Pancreas (tissue), 10 donors: ENCODE results near the gene MCTP1. TPM values are rescaled to one million over a fixed set of nuclear protein-coding genes. Genes with fewer than 3 reads are reported as not detected.

Experiments
- ATAC-seq, 4 donors: fragments of 200-7000 bp; cut with Tn5 transposase; one replicate each; pipeline versions ENCODE4 v1.8.0 to v1.9.1; 2020; ENCODE audit warnings: mild to moderate bottlenecking in 4 of 4, moderate library complexity in 4 of 4
- DNase-seq, 6 donors: peaks; one replicate each; pipeline ENCODE4 v3.0.0-alpha.2; 2020
- FAIRE-seq: peaks from 2 replicates; lab custom pipeline; 2012; peaks lifted over from hg19 to GRCh38; lab: Jason Lieb, UNC
- H3K27ac ChIP-seq, 4 donors: fragments of 200-600 bp; sonication (generic); 1 replicate in 3 of 4; 2 replicates in 1 of 4; pipeline versions ENCODE4 v1.5.0 to v1.8.0; 2020
- H3K27me3 ChIP-seq, 4 donors: fragments of 200-600 bp; one replicate each; pipeline ENCODE4 v1.8.0; 2021
- H3K36me3 ChIP-seq, 3 donors: fragments of 200-600 bp; sonication (generic) in 1 of 3; one replicate each; pipeline versions ENCODE4 v1.5.0 to v1.8.0; 2020 to 2021
- H3K4me1 ChIP-seq, 3 donors: fragments of 200-600 bp; one replicate each; pipeline ENCODE4 v1.8.0; 2021
- H3K4me3 ChIP-seq, 4 donors: fragments of 200-600 bp; sonication (generic) in 2 of 4; one replicate each; pipeline versions ENCODE4 v1.5.0 to v1.8.0; 2020 to 2021
- H3K9me3 ChIP-seq, 4 donors: fragments of 200-600 bp; one replicate each; pipeline ENCODE4 v1.8.0; 2021
- CTCF ChIP-seq, 4 donors: fragments of 200-600 bp; sonication (generic) in 3 of 4; IDR thresholded peaks; one replicate each; pipeline versions ENCODE4 v1.5.0 to v1.8.0; 2021; ENCODE audit warnings: antibody characterized with exemption in 4 of 4
- WGBS, 2 donors: extraction: QIAGEN DNeasy Blood & Tissue Kit; methylation state at CpG; one replicate each; pipeline ENCODE4 v1.1.7; 2013; 5-methylcytosine and 5-hydroxymethylcytosine counted together
- intact Hi-C, 3 donors: fragments of 100-400 bp; cut with DNase I; formaldehyde crosslinking; loops; one replicate each; pipeline versions ENCODE4 v1.11.1 to v1.14.2; 2022
- polyA plus RNA-seq, 2 donors: library from polyadenylated mRNA; stranded (reverse); fragments of 200-250 nt; gene quantifications; one replicate each; pipeline ENCODE4 v1.2.3, GENCODE V29; 2013
- total RNA-seq, 6 donors: library from RNA; stranded (reverse); fragmentation: NEBNext Ultra II Directional in 4 of 6; extraction: Animal tissue kit (Norgen Biotek cat#: 25700) in 4 of 6; gene quantifications; one replicate each; pipeline versions ENCODE4 v1.2.1 to v1.2.4, GENCODE V29; 2021 to 2023
- donor health status: healthy with polysubstance abuse.
- donor health status: DM: no; HTN: no; CAD: no; lungs with moderate emphysema.
- donor health status: DM: no; HTN: no; CAD: no.
- donor health status: control.
- donor health status: control.
- donor health status: Bipolar disorder and iron deficiency.
- donor health status: DM: yes; HTN: yes; CAD: no.
- donor health status: DM: no; HTN: no; CAD: no.
- donor health status: DM: no; HTN: no; CAD: no.
- donor health status: DM: yes; HTN: yes; CAD: no.

Gene MCTP1
- total and polyA plus RNA-seq, 8 donors = 0.80 to 8.1 (median 2.2) TPM

GRCh38 chr5:95075111-95075510 lies 209.8 kb downstream of the MCTP1 start:
- Histone ChIP-seq H3K4me3 (no peak overlapping the region), H3K9me3 (no peaks in the 10 kb centered on the region), H3K4me1 (no peaks in the 10 kb centered on the region), H3K27me3 (no peaks in the 10 kb centered on the region), H3K36me3 (no peaks in the 10 kb centered on the region), H3K27ac (no peak overlapping the region)
- TF ChIP-seq CTCF (IDR thresholded peaks at IDR 0.05) = no peak
- intact Hi-C loops = no loop called here
- FAIRE-seq = peak; percentile 80
- no peak for DNase-seq
- ATAC-seq = no peak
- 70 to 89% methylated on average over 1 of the region's 1 CpG for WGBS, 2 donors

- no peak for DNase-seq
- no peak overlapping the region for H3K4me3 ChIP-seq
- TF ChIP-seq CTCF (IDR thresholded peaks at IDR 0.05) = no peak
- FAIRE-seq = no peak
- no peaks in the 10 kb centered on the region for H3K36me3 ChIP-seq
- H3K27ac ChIP-seq = no peak overlapping the region
- intact Hi-C loops = no loop called here
- no peaks in the 10 kb centered on the region for H3K4me1 ChIP-seq
- no peak for ATAC-seq
- no peaks in the 10 kb centered on the region for H3K27me3 ChIP-seq
- H3K9me3 ChIP-seq = no peaks in the 10 kb centered on the region
Measured at GRCh38 chr5:95072281-95072680, 212.6 kb downstream of the MCTP1 start.

- FAIRE-seq (no peak), DNase-seq (no peak), ATAC-seq (no peak)
- H3K9me3 ChIP-seq = no peaks in the 10 kb centered on the region
- H3K4me3 ChIP-seq = no peak overlapping the region
- no peaks in the 10 kb centered on the region for H3K4me1 ChIP-seq
- no peak for TF ChIP-seq CTCF (IDR thresholded peaks at IDR 0.05)
- H3K27ac ChIP-seq = no peak overlapping the region
- intact Hi-C loops = no loop called here
- 51 to 65% methylated on average over 5 of the region's 5 CpGs for WGBS, 2 donors
- no peaks in the 10 kb centered on the region for H3K27me3 ChIP-seq
- H3K36me3 ChIP-seq = no peaks in the 10 kb centered on the region
Measured at GRCh38 chr5:95070866-95071265, 214.0 kb downstream of the MCTP1 start.

- no peak for TF ChIP-seq CTCF (IDR thresholded peaks at IDR 0.05)
- intact Hi-C loops = no loop called here
- Histone ChIP-seq H3K27ac (no peak overlapping the region), H3K27me3 (no peaks in the 10 kb centered on the region), H3K4me1 (no peaks in the 10 kb centered on the region), H3K36me3 (no peaks in the 10 kb centered on the region), H3K9me3 (no peaks in the 10 kb centered on the region), H3K4me3 (no peak overlapping the region)
- no peak for FAIRE-seq
- ATAC-seq = no peak
- DNase-seq = no peak
- WGBS, 2 donors = 77 to 83% methylated on average over 2 of the region's 2 CpGs
Measured at GRCh38 chr5:95070453-95070852, 214.4 kb downstream of the MCTP1 start.

GRCh38 chr5:95069948-95070347 lies 214.9 kb downstream of the MCTP1 start:
- FAIRE-seq (no peak), ATAC-seq (peak in 2 of 4 donors; percentile 34 to 61), DNase-seq (peak in 1 of 6 donors; percentile 20)
- Histone ChIP-seq H3K4me1 (no peaks in the 10 kb centered on the region), H3K9me3 (no peaks in the 10 kb centered on the region), H3K27me3 (no peaks in the 10 kb centered on the region), H3K36me3 (no peaks in the 10 kb centered on the region), H3K27ac (no peak overlapping the region), H3K4me3 (no peak overlapping the region)
- 70 to 74% methylated on average over 5 of the region's 5 CpGs for WGBS, 2 donors
- TF ChIP-seq CTCF (IDR thresholded peaks at IDR 0.05) = no peak
- intact Hi-C loops = no loop called here
